K562 (cell line): Measurements from ENCODE around the gene SLC8A2. TPM values are rescaled to one million over a fixed set of nuclear protein-coding genes. Genes with fewer than 3 reads are reported as not detected.

Source experiments
- BCOR ChIP-seq: fragments of 450-650 bp; IDR thresholded peaks from 2 replicates; pipeline ENCODE4 v1.6.1; 2016
- E2F4 ChIP-seq: sonication (generic); formaldehyde crosslinking; IDR thresholded peaks from 2 replicates; pipeline ENCODE4 v1.8.0; 2022; ENCODE audit warnings: mild to moderate bottlenecking, low read depth, missing genetic modification reagents
- KLF16 ChIP-seq: IDR thresholded peaks from 2 replicates; pipeline ENCODE4 v1.6.1; 2016; ENCODE audit warnings: antibody characterized with exemption
- MYBL2 ChIP-seq, 2 experiments: fragments of 450-650 bp in 1 of 2; sonication (generic) in 1 of 2; formaldehyde crosslinking in 1 of 2; IDR thresholded peaks; 2 replicates each; pipeline versions ENCODE4 v1.6.1 to v1.8.1; 2017 to 2022; ENCODE audit warnings: borderline replicate concordance in 1 of 2, inconsistent platforms in 1 of 2, low read depth in 1 of 2, mild to moderate bottlenecking in 1 of 2, missing genetic modification reagents in 1 of 2, moderate library complexity in 1 of 2
- NFIC ChIP-seq: fragments of 450-650 bp; IDR thresholded peaks from 2 replicates; pipeline ENCODE4 v1.6.1; 2017; ENCODE audit warnings: mild to moderate bottlenecking, inconsistent platforms
- POLR2G ChIP-seq: fragments of 200-400 bp; formaldehyde crosslinking; IDR thresholded peaks from 2 replicates; pipeline ENCODE4 v1.6.1; 2017; ENCODE audit warnings: low read depth, mild to moderate bottlenecking, antibody characterized with exemption, low read length, moderate library complexity
- SUPT5H ChIP-seq: fragments of 450-650 bp; IDR thresholded peaks from 2 replicates; pipeline ENCODE4 v1.6.1; 2016
- THRB ChIP-seq: fragments of 450-650 bp; formaldehyde crosslinking; conservative IDR thresholded peaks from 2 replicates; pipeline ENCODE4 v1.4.0; 2022; ENCODE audit warnings: mild to moderate bottlenecking, missing genetic modification characterization
- ZNF740 ChIP-seq, 3 experiments: fragments of 200-800 bp in 1 of 3; sonication (Bioruptor generic) in 1 of 3; sonication (generic) in 1 of 3; formaldehyde crosslinking in 1 of 3; IDR thresholded peaks; 2 replicates each; pipeline versions ENCODE4 v1.6.1 to v1.8.0; 2016 to 2022; ENCODE audit warnings: mild to moderate bottlenecking in 2 of 3, missing compliant biosample characterization in 2 of 3, missing genetic modification characterization in 2 of 3, missing genetic modification reagents in 1 of 3
- polyA plus RNA-seq, 8 experiments: library from polyadenylated mRNA; depleted of rRNA in 4 of 8; stranded (reverse) in 5 of 8; unstranded in 3 of 8; fragments of >200 nt; fragmentation: Nextera tagmentation in 2 of 8; fragmentation: Illumina TruSeq in 1 of 8; extraction: Ambion mirVana in 2 of 8; extraction: Trizol in 1 of 8; gene quantifications; 2 replicates each; pipeline versions ENCODE4 v1.2.1 to v1.2.3, GENCODE V29; 2011 to 2014; ENCODE audit warnings: inconsistent platforms in 1 of 8, missing spikeins in 1 of 8
- total RNA-seq, 7 experiments: library from RNA; depleted of rRNA in 6 of 7; stranded (reverse); fragments of >200 nt in 6 of 7; fragmentation: Illumina TruSeq in 2 of 7; extraction: Trizol in 2 of 7; gene quantifications; 2 replicates each; pipeline versions ENCODE4 v1.2.1 to v1.2.3, GENCODE V29; 2011 to 2021; ENCODE audit warnings: low replicate concordance in 1 of 7
- TF ChIP-seq, protein P1 (sequence below): fragments of 450-650 bp; formaldehyde crosslinking; IDR thresholded peaks from 2 replicates; pipeline ENCODE4 v1.4.0; 2022; ENCODE audit warnings: missing genetic modification characterization
- TF ChIP-seq, protein P2 (sequence below): fragments of 450-650 bp; formaldehyde crosslinking; IDR thresholded peaks from 2 replicates; pipeline ENCODE4 v1.4.0; 2022; ENCODE audit warnings: missing genetic modification characterization
- TF ChIP-seq, protein P3 (sequence below): fragments of 250-450 bp; sonication (Bioruptor Pico); IDR thresholded peaks from 2 replicates; pipeline ENCODE4 v1.8.0; 2021; ENCODE audit warnings: moderate library complexity, mild to moderate bottlenecking, inconsistent platforms

Gene SLC8A2
- total and polyA plus RNA-seq, 9 of the 15 experiments (the other 6 are each of a cell fraction or from before 2014, with no cell fraction given) = 0.07 to 0.66 (median 0.24) TPM; not detected in 3

DNA sequence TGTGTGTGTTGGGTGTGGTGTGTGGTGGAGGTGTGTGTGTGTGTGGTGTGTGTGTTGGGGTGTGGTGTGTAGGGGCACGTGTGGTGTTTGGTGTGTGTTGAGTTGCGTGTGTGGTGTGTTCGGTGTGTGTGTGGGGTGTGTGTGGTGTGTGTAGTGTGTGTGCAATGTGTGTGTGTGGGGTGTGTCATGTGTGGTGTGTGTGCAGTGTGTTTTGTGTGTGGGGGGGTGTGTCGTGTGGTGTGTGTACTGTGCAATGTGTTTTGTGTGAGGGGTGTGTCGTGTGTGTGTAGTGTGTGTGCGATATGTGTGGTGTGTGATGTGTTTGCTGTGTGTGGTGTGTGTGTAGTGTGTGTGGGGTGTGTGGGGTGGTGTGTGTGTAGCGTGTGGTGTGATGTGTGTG lies 18.3 kb upstream of the SLC8A2 start (continued):
- peak; percentile 78 for TF ChIP-seq ZNF740 (CRISPR knock-in tag; IDR thresholded peaks at IDR 0.05)
- no peak for TF ChIP-seq ZNF740 (tag; IDR thresholded peaks at IDR 0.05)
- 0 out of 2 replicates have a peak, but pooled peaks have one; percentile 15 for TF ChIP-seq MYBL2 (IDR thresholded peaks at IDR 0.05; ENCODE audit: low read depth)
- no peak for TF ChIP-seq MYBL2 (CRISPR knock-in tag; IDR thresholded peaks at IDR 0.05; ENCODE audit: borderline replicate concordance)
- no peak for TF ChIP-seq E2F4 (CRISPR knock-in tag)
- TF ChIP-seq BCOR = no peak
- TF ChIP-seq, protein P1, sequence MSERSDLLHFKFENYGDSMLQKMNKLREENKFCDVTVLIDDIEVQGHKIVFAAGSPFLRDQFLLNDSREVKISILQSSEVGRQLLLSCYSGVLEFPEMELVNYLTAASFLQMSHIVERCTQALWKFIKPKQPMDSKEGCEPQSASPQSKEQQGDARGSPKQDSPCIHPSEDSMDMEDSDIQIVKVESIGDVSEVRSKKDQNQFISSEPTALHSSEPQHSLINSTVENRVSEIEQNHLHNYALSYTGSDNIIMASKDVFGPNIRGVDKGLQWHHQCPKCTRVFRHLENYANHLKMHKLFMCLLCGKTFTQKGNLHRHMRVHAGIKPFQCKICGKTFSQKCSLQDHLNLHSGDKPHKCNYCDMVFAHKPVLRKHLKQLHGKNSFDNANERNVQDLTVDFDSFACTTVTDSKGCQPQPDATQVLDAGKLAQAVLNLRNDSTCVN = peak; percentile 79; the same call in 1 of the 2 replicates
- TF ChIP-seq SUPT5H = peak; percentile 49
- no peak for TF ChIP-seq KLF16
- TF ChIP-seq, protein P2, sequence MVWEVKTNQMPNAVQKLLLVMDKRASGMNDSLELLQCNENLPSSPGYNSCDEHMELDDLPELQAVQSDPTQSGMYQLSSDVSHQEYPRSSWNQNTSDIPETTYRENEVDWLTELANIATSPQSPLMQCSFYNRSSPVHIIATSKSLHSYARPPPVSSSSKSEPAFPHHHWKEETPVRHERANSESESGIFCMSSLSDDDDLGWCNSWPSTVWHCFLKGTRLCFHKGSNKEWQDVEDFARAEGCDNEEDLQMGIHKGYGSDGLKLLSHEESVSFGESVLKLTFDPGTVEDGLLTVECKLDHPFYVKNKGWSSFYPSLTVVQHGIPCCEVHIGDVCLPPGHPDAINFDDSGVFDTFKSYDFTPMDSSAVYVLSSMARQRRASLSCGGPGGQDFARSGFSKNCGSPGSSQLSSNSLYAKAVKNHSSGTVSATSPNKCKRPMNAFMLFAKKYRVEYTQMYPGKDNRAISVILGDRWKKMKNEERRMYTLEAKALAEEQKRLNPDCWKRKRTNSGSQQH (CRISPR knock-in tag) = peak; percentile 81; the same call in 1 of the 2 replicates
- TF ChIP-seq NFIC = 0 out of 2 replicates have a peak, but pooled peaks have one; percentile 10
- TF ChIP-seq THRB (CRISPR knock-in tag) = 0 out of 2 replicates have a peak, but pooled peaks have one; percentile 77
- TF ChIP-seq, protein P3, sequence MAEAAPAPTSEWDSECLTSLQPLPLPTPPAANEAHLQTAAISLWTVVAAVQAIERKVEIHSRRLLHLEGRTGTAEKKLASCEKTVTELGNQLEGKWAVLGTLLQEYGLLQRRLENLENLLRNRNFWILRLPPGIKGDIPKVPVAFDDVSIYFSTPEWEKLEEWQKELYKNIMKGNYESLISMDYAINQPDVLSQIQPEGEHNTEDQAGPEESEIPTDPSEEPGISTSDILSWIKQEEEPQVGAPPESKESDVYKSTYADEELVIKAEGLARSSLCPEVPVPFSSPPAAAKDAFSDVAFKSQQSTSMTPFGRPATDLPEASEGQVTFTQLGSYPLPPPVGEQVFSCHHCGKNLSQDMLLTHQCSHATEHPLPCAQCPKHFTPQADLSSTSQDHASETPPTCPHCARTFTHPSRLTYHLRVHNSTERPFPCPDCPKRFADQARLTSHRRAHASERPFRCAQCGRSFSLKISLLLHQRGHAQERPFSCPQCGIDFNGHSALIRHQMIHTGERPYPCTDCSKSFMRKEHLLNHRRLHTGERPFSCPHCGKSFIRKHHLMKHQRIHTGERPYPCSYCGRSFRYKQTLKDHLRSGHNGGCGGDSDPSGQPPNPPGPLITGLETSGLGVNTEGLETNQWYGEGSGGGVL = no peak
- 0 out of 2 replicates have a peak, but pooled peaks have one; percentile 16 for TF ChIP-seq POLR2G
